SK-N-SH (cell line): Measurements from ENCODE around the gene RTN4. TPM values are rescaled to one million over a fixed set of nuclear protein-coding genes. Genes with fewer than 3 reads are reported as not detected.

Experiments used
- CTCF ChIA-PET: fragments of 300-600, 350-600 bp; formaldehyde crosslinking; extraction: SDS; loops from one replicate; lab custom pipeline; 2021; lab: Yijun Ruan, JAX
- POLR2A ChIA-PET: fragments of 350-600 bp; sonication (Branson Sonifier 250); formaldehyde crosslinking; extraction: SDS; loops from one replicate; lab custom pipeline; 2020; ENCODE audit warnings: antibody characterized with exemption, inconsistent platforms; lab: Yijun Ruan, JAX
- DNase-seq: peaks from one replicate; pipeline ENCODE4 v3.0.0; 2012
- H2AFZ ChIP-seq: fragments of 200-600 bp; sonication (generic); 2 replicates; pipeline ENCODE4 v1.8.1; 2016; ENCODE audit warnings: antibody characterized with exemption, mild to moderate bottlenecking, low read depth
- H3F3A ChIP-seq: fragments of 200-600 bp; sonication (generic); replicated peaks from 2 replicates; pipeline ENCODE3; 2016; ENCODE audit warnings: antibody characterized with exemption, mild to moderate bottlenecking; ENCODE audit not compliant: insufficient read depth
- H3K27ac ChIP-seq, 2 experiments: fragments of 200-500 bp in 1 of 2; fragments of 200-600 bp in 1 of 2; sonication (Bioruptor generic) in 1 of 2; sonication (generic), shearing (Covaris generic) in 1 of 2; 2 replicates each; pipeline versions ENCODE4 v1.5.1 to v1.6.1; 2014 to 2016; ENCODE audit warnings: low read depth in 2 of 2, inconsistent platforms in 1 of 2, low read length in 1 of 2, mild to moderate bottlenecking in 1 of 2, mixed read lengths in 1 of 2
- H3K27me3 ChIP-seq: fragments of 200-600 bp; sonication (generic), shearing (Covaris generic); 2 replicates; pipeline ENCODE4 v1.6.1; 2016; ENCODE audit warnings: mixed run types; ENCODE audit not compliant: insufficient read depth
- H3K36me3 ChIP-seq, 2 experiments: fragments of 200-500 bp in 1 of 2; fragments of 200-600 bp in 1 of 2; sonication (Bioruptor generic) in 1 of 2; sonication (generic) in 1 of 2; replicated peaks in 1 of 2; 2 replicates each; pipeline versions ENCODE3 to v1.5.1; 2014 to 2016; ENCODE audit warnings: low read length in 1 of 2, mild to moderate bottlenecking in 1 of 2; ENCODE audit not compliant: insufficient read depth in 2 of 2, control insufficient read depth in 1 of 2
- H3K4me1 ChIP-seq, 2 experiments: fragments of 200-500 bp in 1 of 2; fragments of 200-600 bp in 1 of 2; sonication (Bioruptor generic) in 1 of 2; sonication (generic), shearing (Covaris generic) in 1 of 2; 2 replicates each; pipeline versions ENCODE4 v1.5.1 to v1.6.1; 2014 to 2016; ENCODE audit warnings: low read depth in 1 of 2, low read length in 1 of 2, mixed run types in 1 of 2; ENCODE audit not compliant: insufficient read depth in 2 of 2, control insufficient read depth in 1 of 2
- H3K4me2 ChIP-seq: fragments of 200-600 bp; sonication (generic), shearing (Covaris generic); 2 replicates; pipeline ENCODE4 v1.6.1; 2017; ENCODE audit warnings: mixed run types
- H3K4me3 ChIP-seq, 2 experiments: fragments of 200-500 bp in 1 of 2; fragments of 200-600 bp in 1 of 2; sonication (Bioruptor generic) in 1 of 2; sonication (generic), shearing (Covaris generic) in 1 of 2; 2 replicates each; pipeline versions ENCODE4 v1.5.1 to v1.8.1; 2014 to 2016; ENCODE audit warnings: low read depth in 2 of 2, inconsistent platforms in 1 of 2, low read length in 1 of 2, mild to moderate bottlenecking in 1 of 2, mixed read lengths in 1 of 2, moderate library complexity in 1 of 2
- H3K79me2 ChIP-seq: fragments of 200-600 bp; sonication (generic); 2 replicates; pipeline ENCODE4 v1.8.1; 2017; ENCODE audit warnings: mild to moderate bottlenecking; ENCODE audit not compliant: insufficient read depth
- H3K9ac ChIP-seq: fragments of 200-600 bp; sonication (generic); 2 replicates; pipeline ENCODE4 v1.6.1; 2017; ENCODE audit warnings: mixed run types
- H3K9me2 ChIP-seq: fragments of 200-600 bp; sonication (generic); 2 replicates; pipeline ENCODE4 v1.6.1; 2017; ENCODE audit warnings: mixed run types
- H3K9me3 ChIP-seq: fragments of 200-600 bp; sonication (generic); 2 replicates; pipeline ENCODE4 v1.6.1; 2017; ENCODE audit warnings: mixed run types, mild to moderate bottlenecking, moderate library complexity
- H4K20me1 ChIP-seq: fragments of 200-600 bp; sonication (generic); 2 replicates; pipeline ENCODE4 v1.6.1; 2017; ENCODE audit warnings: mild to moderate bottlenecking, mixed run types; ENCODE audit not compliant: insufficient read depth
- CHD2 ChIP-seq: fragments of 150-350 bp; IDR thresholded peaks from 2 replicates; pipeline ENCODE4 v1.6.1; 2018; ENCODE audit warnings: low read length; ENCODE audit not compliant: partially characterized antibody
- CTCF ChIP-seq: fragments of 200-600 bp; sonication (generic); IDR thresholded peaks from 2 replicates; pipeline ENCODE4 v1.6.1; 2017; ENCODE audit warnings: antibody characterized with exemption, mild to moderate bottlenecking, moderate library complexity
- ELF1 ChIP-seq: IDR thresholded peaks from 2 replicates; pipeline ENCODE4 v1.4.0; 2012
- EP300 ChIP-seq, 2 experiments: IDR thresholded peaks; 2 replicates each; pipeline versions ENCODE4 v1.4.0 to v1.6.1; 2012; ENCODE audit warnings: borderline replicate concordance in 1 of 2, low read depth in 1 of 2, low read length in 1 of 2
- EZH2phosphoT487 ChIP-seq: fragments of 200-600 bp; sonication (generic); IDR thresholded peaks from 2 replicates; pipeline ENCODE4 v1.6.1; 2017; ENCODE audit warnings: low read depth, mixed run types, mild to moderate bottlenecking, antibody characterized with exemption, moderate library complexity, borderline replicate concordance
- FOSL2 ChIP-seq: IDR thresholded peaks from 2 replicates; pipeline ENCODE4 v1.4.0; 2012; ENCODE audit warnings: low read depth, mild to moderate bottlenecking, moderate library complexity, borderline replicate concordance
- FOXJ3 ChIP-seq: sonication (generic); formaldehyde crosslinking; IDR thresholded peaks from 2 replicates; pipeline ENCODE4 v1.5.1; 2020; ENCODE audit warnings: mild to moderate bottlenecking, missing genetic modification reagents
- IRF3 ChIP-seq: fragments of 150-350 bp; IDR thresholded peaks from 2 replicates; pipeline ENCODE4 v1.6.1; 2016; ENCODE audit warnings: mild to moderate bottlenecking, low read depth, low read length
- JUND ChIP-seq: IDR thresholded peaks from 2 replicates; pipeline ENCODE4 v1.4.0; 2012
- MAX ChIP-seq: IDR thresholded peaks from 2 replicates; pipeline ENCODE4 v1.4.0; 2012; ENCODE audit warnings: low read depth
- MXI1 ChIP-seq: IDR thresholded peaks from 2 replicates; pipeline ENCODE4 v1.6.1; 2012; ENCODE audit warnings: mild to moderate bottlenecking, low read depth, low read length, improper control_type of control experiment
- NFIC ChIP-seq: IDR thresholded peaks from 2 replicates; pipeline ENCODE4 v1.4.0; 2012; ENCODE audit warnings: borderline replicate concordance
- PBX3 ChIP-seq: IDR thresholded peaks from 2 replicates; pipeline ENCODE4; 2012
- POLR2AphosphoS5 ChIP-seq: IDR thresholded peaks from 2 replicates; pipeline ENCODE4 v1.6.1; 2012; ENCODE audit warnings: low read depth, low read length
- RAD21 ChIP-seq: IDR thresholded peaks from 2 replicates; pipeline ENCODE4 v1.6.1; 2012; ENCODE audit warnings: mild to moderate bottlenecking, low read length
- RCOR1 ChIP-seq: fragments of 150-350 bp; IDR thresholded peaks from 2 replicates; pipeline ENCODE4 v1.6.1; 2017; ENCODE audit warnings: antibody characterized with exemption, low read length
- REST ChIP-seq: IDR thresholded peaks from 2 replicates; pipeline ENCODE4 v1.6.1; 2012; ENCODE audit warnings: mild to moderate bottlenecking, low read depth, low read length, moderate library complexity
- RFX5 ChIP-seq: IDR thresholded peaks from 2 replicates; pipeline ENCODE4 v1.6.1; 2012; ENCODE audit warnings: mild to moderate bottlenecking, improper control_type of control experiment, low read length
- SIN3A ChIP-seq: IDR thresholded peaks from 2 replicates; pipeline ENCODE4 v1.6.1; 2012; ENCODE audit warnings: low read depth, mild to moderate bottlenecking, low read length, moderate library complexity, borderline replicate concordance
- SMC3 ChIP-seq: IDR thresholded peaks from 2 replicates; pipeline ENCODE4 v1.6.1; 2012; ENCODE audit warnings: low read depth, low read length, improper control_type of control experiment
- TAF1 ChIP-seq: IDR thresholded peaks from 2 replicates; pipeline ENCODE4 v1.6.1; 2012; ENCODE audit warnings: low read depth, mild to moderate bottlenecking, low read length, moderate library complexity, borderline replicate concordance
- TCF12 ChIP-seq: IDR thresholded peaks from 2 replicates; pipeline ENCODE4 v1.4.0; 2012
- TEAD4 ChIP-seq: IDR thresholded peaks from 2 replicates; pipeline ENCODE4 v1.4.0; 2012; ENCODE audit warnings: mild to moderate bottlenecking, borderline replicate concordance; ENCODE audit not compliant: insufficient read depth
- WGBS: methylation state at CpG from one replicate; pipeline ENCODE4 v1.1.6; 2017; ENCODE audit warnings: low lambda C conversion rate; 5-methylcytosine and 5-hydroxymethylcytosine counted together
- polyA plus RNA-seq, 3 experiments: library from polyadenylated mRNA; depleted of rRNA; stranded (reverse); fragments of >200 nt; gene quantifications; 2 replicates each; pipeline ENCODE4 v1.2.3, GENCODE V29; 2012

The RTN4 gene
- 225 and 315 TPM in 2 replicates for polyA plus RNA-seq (2012; rRNA removed)
- 554 and 729 TPM in 2 replicates for polyA plus RNA-seq (2012; cell fraction: cytosol; rRNA removed)
- 502 and 652 TPM in 2 replicates for polyA plus RNA-seq (2012; cell fraction: nucleus; rRNA removed)

- Histone ChIP-seq H3K27me3 (no peaks in the 10 kb centered on the region), H2AFZ (0 out of 2 replicates have a peak within 1 kb of the TSS, but pooled peaks have one; percentile 43), H3F3A (peaks cover 35% of the 10 kb centered on the region), H3K9ac (peak within 1 kb of the TSS; percentile 99), H3K79me2 (peaks cover 78% of the 10 kb centered on the region), H3K9me2 (no peaks in the 10 kb centered on the region), H3K36me3 (peaks cover 13 to 16% of the 10 kb centered on the region in 2 experiments), H3K4me1 (peaks cover 2 to 13% of the 10 kb centered on the region in 2 experiments; a peak in 3 of 4 replicates), H3K9me3 (no peaks in the 10 kb centered on the region), H3K27ac (peak within 1 kb of the TSS; percentile 98 to 100), H4K20me1 (peaks cover 40% of the 10 kb centered on the region), H3K4me3 (peak within 1 kb of the TSS; percentile 95 to 99), H3K4me2 (peak within 1 kb of the TSS; percentile 94)
- under 1% methylated on average over 42 of the region's 66 CpGs for WGBS
- peak; percentile 96 for DNase-seq
- ChIA-PET POLR2A (interaction anchor here (0.6 to 2.6 kb wide), 10 partner anchors 10 to 944 kb away, joined by 3 to 10 read pairs (median 3); no protein-coding TSS in a partner anchor), CTCF (interaction anchor here (1.0 to 3.7 kb wide), 9 partner anchors 8 to 243 kb away, joined by 3 to 60 read pairs (median 7); no protein-coding TSS in a partner anchor)
- peak in 1 of 2 experiments; percentile 59; a peak in 1 of 4 replicates for TF ChIP-seq EP300 (IDR thresholded peaks at IDR 0.05; ENCODE audit: borderline replicate concordance in 1 of 2, low read depth in 1 of 2, low read length in 1 of 2)
- TF ChIP-seq SIN3A, result peak; percentile 74; the same call in 1 of the 2 replicates
- peak; percentile 80 for TF ChIP-seq CHD2
- TF ChIP-seq RAD21, result no peak
- no peak; the same call in 1 of the 2 replicates for TF ChIP-seq NFIC
- TF ChIP-seq ELF1, result peak; percentile 41; the same call in 1 of the 2 replicates
- TF ChIP-seq RFX5, result no peak
- TF ChIP-seq CTCF, result 0 out of 2 replicates have a peak, but pooled peaks have one; percentile 14
- TF ChIP-seq PBX3, result peak; percentile 98
- no peak for TF ChIP-seq SMC3
- peak; percentile 39; the same call in 1 of the 2 replicates for TF ChIP-seq MXI1
- peak; percentile 98 for TF ChIP-seq POLR2AphosphoS5
- peak; percentile 98 for TF ChIP-seq TAF1
- peak; percentile 69; the same call in 1 of the 2 replicates for TF ChIP-seq REST
- peak; percentile 92 for TF ChIP-seq FOSL2
- TF ChIP-seq TCF12, result peak; percentile 68; the same call in 1 of the 2 replicates
- TF ChIP-seq TEAD4, result 0 out of 2 replicates have a peak, but pooled peaks have one; percentile 32
- TF ChIP-seq MAX, result peak; percentile 76
- TF ChIP-seq RCOR1, result no peak; the same call in 1 of the 2 replicates
- TF ChIP-seq EZH2phosphoT487, result no peak
- TF ChIP-seq IRF3, result peak; percentile 87
- TF ChIP-seq JUND, result peak; percentile 75
- TF ChIP-seq FOXJ3 (CRISPR knock-in tag), result no peak
These were observed at the start of gene RTN4 for GRCh38 chr2:55050100-55050994. RTN4 (minus strand) TSS chr2:55050451; CDS start chr2:55050300, 151 bp downstream.
